HFF-Myc (cell line): ENCODE measurements around the gene DRD1.
"Not testable (repeated sequence)": the region's sequence is repeated elsewhere in the genome, so short reads cannot be mapped to it uniquely, and the experiment has no call there.

Source experiments
- DNase-seq: peaks from one replicate; pipeline ENCODE4 v3.0.0-alpha.2; 2011; ENCODE audit warnings: low read depth; ENCODE audit errors: extremely low read depth
- H3K4me3 ChIP-seq: replicated peaks from 2 replicates; pipeline ENCODE4 v1.5.1; 2011; ENCODE audit warnings: low read depth, mild to moderate bottlenecking, control low read depth, low read length
- TF ChIP-seq, protein P1 (sequence below): IDR thresholded peaks from 2 replicates; pipeline ENCODE4 v1.5.1; 2012; ENCODE audit warnings: mild to moderate bottlenecking, low read depth, low read length, control low read depth; ENCODE audit errors: missing control alignments

The DRD1 gene

DNA sequence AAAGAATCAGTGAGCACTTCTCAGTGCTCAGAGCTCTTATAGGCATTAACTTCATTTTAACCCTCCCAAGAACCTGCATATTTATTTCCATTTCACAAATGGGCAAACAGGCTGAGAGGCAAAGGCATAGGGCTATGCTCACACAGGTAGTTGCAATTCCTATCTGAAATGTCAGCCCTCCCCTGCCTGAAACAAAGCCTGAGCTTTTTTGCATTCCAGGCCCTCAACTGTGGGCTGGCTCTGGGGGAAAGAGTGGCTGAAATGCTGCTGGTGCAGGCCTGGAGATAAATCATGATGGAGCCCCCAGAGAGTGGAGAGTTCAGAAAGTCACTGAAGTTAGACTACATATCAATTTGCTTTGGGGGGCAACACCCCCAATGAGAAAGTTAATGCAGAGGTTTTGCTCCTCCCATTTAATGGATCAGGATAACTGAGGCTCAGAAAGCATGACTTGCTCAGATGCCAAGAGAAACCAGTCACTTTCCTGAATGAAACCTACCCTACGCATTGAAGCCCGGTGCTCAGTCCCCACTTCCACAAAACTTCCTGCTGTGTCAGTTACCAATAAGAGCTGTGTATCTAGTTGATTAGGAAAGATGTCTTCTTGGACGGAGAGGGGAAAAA, 5.6 kb downstream of the DRD1 start:
- DNase-seq = no peak
- TF ChIP-seq, protein P1, sequence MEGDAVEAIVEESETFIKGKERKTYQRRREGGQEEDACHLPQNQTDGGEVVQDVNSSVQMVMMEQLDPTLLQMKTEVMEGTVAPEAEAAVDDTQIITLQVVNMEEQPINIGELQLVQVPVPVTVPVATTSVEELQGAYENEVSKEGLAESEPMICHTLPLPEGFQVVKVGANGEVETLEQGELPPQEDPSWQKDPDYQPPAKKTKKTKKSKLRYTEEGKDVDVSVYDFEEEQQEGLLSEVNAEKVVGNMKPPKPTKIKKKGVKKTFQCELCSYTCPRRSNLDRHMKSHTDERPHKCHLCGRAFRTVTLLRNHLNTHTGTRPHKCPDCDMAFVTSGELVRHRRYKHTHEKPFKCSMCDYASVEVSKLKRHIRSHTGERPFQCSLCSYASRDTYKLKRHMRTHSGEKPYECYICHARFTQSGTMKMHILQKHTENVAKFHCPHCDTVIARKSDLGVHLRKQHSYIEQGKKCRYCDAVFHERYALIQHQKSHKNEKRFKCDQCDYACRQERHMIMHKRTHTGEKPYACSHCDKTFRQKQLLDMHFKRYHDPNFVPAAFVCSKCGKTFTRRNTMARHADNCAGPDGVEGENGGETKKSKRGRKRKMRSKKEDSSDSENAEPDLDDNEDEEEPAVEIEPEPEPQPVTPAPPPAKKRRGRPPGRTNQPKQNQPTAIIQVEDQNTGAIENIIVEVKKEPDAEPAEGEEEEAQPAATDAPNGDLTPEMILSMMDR = no peak
- no peak overlapping the region for H3K4me3 ChIP-seq

DNA sequence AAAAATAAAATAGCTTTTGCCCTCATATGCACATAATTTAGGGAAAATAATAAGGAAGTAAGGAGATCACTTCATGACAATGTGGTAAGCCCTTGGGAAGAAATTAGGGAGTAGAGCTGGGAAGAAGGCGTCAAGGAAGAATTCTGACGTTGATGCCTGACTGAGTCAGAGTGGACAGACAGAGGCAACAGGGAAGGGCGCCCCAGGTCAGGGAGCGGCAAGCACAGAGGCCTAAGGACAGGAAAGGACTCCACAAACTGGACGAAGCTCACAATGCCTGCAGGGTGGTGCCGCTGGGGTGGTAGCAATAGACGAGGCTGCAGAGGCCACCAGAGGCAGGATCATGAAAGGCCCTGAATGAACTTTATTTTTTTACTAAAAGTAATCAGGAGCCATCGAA, 7.6 kb downstream of the DRD1 start:
- no peak for DNase-seq
- TF ChIP-seq, protein P1 = no peak
- H3K4me3 ChIP-seq = no peak overlapping the region

DNA sequence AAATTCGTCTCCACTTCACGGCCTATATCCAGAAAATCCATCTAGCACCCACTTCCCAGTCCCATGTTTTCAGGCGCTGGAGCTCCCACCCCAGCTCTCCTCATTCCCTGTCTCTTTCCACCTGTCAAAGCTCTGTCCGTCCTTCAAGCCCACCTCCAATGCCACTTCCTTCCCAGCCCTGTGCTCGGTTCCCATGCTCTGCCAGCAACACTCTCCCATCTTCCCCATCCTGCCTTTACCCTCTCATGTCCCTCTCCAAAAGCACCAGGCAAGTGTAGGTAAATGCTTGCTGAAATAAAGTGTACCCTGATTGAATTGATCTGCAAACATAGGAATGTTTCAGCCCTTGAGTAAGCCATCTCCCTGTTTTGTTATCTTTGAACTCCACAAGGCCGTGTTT, 9.2 kb downstream of the DRD1 start:
- no peak for DNase-seq
- TF ChIP-seq, protein P1 = no peak
- H3K4me3 ChIP-seq = no peak overlapping the region

DNA sequence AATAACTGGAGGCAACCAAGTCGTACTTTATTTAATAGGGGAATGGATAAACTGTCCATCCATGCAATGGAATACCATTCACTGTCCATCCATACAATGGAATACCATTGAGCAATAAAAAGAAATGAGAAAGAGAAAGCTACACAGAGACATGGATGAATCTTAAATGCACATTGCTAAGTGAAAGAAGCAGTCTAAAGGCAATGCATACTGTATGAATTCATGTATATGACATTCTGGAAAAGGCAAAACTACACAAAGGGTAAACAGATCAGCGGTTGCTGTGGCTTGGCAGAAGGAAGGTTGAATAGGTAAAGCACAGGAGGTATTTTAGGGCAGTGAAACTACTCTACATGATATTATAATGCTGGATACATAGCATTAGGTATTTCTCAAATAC, 16.2 kb downstream of the DRD1 start:
- TF ChIP-seq, protein P1 = no peak
- no peak overlapping the region for H3K4me3 ChIP-seq
- no peak for DNase-seq

DNA sequence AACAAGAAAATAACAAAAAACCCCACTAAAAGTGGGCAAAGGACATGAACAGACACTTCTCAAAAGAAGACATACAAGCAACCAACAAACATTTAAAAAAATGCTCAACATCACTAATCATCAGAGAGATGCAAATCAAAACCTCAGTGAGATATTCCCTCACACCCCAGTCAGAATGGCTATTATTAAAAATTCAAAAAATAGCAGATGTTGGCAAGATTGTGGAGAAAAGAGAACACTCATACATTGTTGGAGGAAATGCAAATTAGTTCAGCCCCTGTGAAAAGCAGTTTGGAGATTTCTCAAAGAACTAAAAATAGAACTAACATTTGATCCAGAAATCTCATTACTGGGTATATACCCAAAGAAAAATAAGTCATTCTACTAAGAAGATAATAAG, 19.4 kb downstream of the DRD1 start:
- H3K4me3 ChIP-seq, DNase-seq: not testable (repeated sequence)

DNA sequence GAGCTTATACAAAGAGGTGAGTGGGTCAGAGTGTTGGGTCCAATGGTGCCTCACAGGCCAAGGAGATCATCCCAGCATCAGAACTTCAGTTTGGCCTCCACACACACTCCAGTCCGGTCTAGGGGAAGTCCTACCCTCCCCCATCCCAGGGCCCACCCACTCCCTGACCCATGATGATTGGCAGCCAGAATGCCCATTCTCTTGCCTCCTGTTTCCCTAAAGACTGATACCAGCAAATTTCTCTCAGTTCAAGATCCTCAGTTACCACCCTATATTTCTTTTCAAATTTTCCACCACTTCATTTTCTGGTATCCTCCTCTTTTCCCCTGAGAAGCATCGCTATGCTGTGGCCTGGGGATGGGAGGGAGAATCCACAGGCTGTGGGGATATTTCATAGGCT, 21.9 kb downstream of the DRD1 start:
- TF ChIP-seq, protein P1 = no peak
- DNase-seq = no peak

DNA sequence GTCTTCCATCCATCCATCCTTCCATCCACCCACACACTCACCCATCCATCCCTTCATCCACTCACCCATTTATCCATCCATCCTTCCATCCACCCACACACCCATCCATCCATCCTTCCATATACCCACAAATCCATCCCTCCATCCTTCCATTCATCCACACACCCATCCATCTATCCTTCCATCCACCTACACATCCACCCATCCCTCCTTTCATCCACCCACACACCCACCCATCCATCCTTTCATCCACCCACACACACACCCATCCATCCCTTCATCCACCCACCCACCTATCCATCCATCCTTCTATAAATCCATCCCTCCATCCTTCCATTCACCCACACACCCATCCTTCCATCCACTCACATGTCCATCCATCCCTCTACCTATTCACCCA, 23.6 kb downstream of the DRD1 start:
- no peak overlapping the region for H3K4me3 ChIP-seq
- no peak for DNase-seq
- TF ChIP-seq, protein P1 = no peak

More for the DNA sequence above, 21.9 kb downstream of the DRD1 start:
- no peak overlapping the region for H3K4me3 ChIP-seq
